ENCODE measurements around the gene GNAO1.

The GNAO1 gene

DNA sequence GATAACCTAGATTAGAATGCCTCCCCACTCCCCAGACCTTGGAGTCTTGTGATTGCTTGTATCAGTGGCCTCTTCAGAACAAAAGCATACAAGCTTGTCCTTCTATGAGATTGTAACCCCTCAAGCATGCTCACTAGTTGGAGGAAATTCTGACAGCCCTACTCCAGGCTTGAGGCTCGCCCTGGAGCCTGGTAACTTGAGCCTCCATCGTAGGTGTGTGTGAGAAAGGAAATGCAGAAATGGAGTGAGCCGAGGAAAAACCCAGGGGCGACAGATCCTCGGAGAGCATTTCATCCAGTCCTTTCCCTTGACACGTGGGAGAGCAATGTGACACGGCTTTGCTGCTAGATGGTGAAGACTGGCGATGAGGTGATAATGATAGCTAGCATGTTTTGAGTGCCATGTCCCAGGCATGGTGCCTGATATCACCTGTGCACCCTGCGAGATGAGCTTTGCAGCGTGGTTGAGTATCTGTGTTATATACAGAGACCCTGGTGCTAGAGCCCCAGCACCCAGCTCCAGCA is 31.2 kb downstream of the GNAO1 start:
- Histone ChIP-seq H3K36me3 (ENCODE audit: control insufficient read depth in 1 of 2, insufficient read depth in 2 of 2, low read length in 2 of 2) (no peaks in the 10 kb centered on the region), H3K27ac (ENCODE audit: low read length) (no peak overlapping the region), H3K27me3 (ENCODE audit: low read depth, low read length) (no peaks in the 10 kb centered on the region), H3K4me1 (ENCODE audit: control insufficient read depth in 1 of 2, insufficient read depth in 2 of 2, low read length in 2 of 2) (no peaks in the 10 kb centered on the region), H3K4me3 (ENCODE audit: low read depth in 1 of 2, low read length in 2 of 2) (no peak overlapping the region), H3K9me3 (ENCODE audit: control insufficient read depth in 1 of 2, low read length in 2 of 2) (no peaks in the 10 kb centered on the region)

DNA sequence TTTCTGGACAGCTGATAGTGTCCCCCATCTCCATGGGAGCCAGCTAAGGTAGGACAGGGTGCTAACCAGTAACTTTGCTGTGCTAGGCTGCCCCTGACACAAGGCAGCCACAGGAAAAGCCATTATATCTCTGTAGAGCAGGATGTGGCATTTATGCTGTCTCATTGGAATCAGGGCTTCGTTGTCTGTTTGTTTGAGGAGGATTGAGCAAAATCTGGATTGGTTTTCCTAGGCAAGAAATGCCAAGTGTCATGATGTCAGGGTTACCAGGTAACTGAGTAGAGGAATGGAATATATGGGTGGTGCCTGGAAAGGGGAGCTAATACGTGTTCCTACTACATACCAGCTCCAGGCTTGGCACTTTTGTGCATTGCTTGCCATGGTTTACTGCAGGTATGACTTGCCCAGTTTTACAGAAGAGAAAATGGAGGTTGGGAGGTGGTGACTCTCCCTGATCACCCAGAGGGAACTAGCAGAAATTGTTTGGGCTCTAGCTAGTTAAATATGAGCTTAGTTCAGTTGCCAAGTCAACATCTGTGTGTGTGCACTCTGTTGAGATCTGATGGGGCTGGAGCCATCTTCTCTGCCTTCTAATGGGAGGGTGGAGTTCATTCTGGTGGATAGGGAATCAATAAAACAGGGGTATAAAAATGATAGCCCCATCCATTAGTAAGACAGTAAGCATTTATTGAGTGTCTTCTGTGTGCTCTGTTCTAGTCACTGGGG is 33.9 kb downstream of the GNAO1 start:
- H3K27me3 ChIP-seq (ENCODE audit: low read depth, low read length), result no peaks in the 10 kb centered on the region
- no peaks in the 10 kb centered on the region for H3K4me1 ChIP-seq (ENCODE audit: control insufficient read depth in 1 of 2, insufficient read depth in 2 of 2, low read length in 2 of 2)

DNA sequence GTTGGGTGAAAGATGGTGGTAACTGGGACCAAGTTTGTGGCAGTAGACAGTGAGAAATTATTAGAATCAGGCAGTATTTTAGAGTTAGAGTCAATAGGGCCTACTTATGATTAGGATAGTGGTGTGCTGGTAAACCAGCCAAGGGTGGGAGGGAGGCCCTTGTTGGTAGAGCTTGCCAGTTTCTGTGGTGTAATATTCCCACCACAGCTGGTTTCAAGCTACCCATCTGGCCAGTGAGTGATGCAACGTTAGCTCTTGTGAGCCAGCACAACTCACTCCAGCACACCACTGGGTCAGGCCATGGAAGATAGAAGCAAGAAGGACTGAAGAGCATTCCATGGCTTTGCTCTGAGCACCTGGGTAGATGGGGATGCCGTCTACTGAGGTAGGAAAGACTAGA is 34.9 kb downstream of the GNAO1 start:
- no peaks in the 10 kb centered on the region for H3K27me3 ChIP-seq (ENCODE audit: low read depth, low read length)
- no peak overlapping the region for H3K4me3 ChIP-seq (ENCODE audit: low read depth in 1 of 2, low read length in 2 of 2)
- no peak overlapping the region for H3K27ac ChIP-seq (ENCODE audit: low read length)
- no peaks in the 10 kb centered on the region for H3K9me3 ChIP-seq (ENCODE audit: control insufficient read depth in 1 of 2, low read length in 2 of 2)
- H3K36me3 ChIP-seq (ENCODE audit: control insufficient read depth in 1 of 2, insufficient read depth in 2 of 2, low read length in 2 of 2), result no peaks in the 10 kb centered on the region
- no peaks in the 10 kb centered on the region for H3K4me1 ChIP-seq (ENCODE audit: control insufficient read depth in 1 of 2, insufficient read depth in 2 of 2, low read length in 2 of 2)

More for the DNA sequence above, 33.9 kb downstream of the GNAO1 start:
- Histone ChIP-seq H3K4me3 (ENCODE audit: low read depth in 1 of 2, low read length in 2 of 2) (no peak overlapping the region), H3K9me3 (ENCODE audit: control insufficient read depth in 1 of 2, low read length in 2 of 2) (no peaks in the 10 kb centered on the region), H3K36me3 (ENCODE audit: control insufficient read depth in 1 of 2, insufficient read depth in 2 of 2, low read length in 2 of 2) (no peaks in the 10 kb centered on the region), H3K27ac (ENCODE audit: low read length) (no peak overlapping the region)

GRCh38 chr16:56226845-56227525 is 35.7 kb downstream of the GNAO1 start:
- no peak overlapping the region for H3K4me3 ChIP-seq (ENCODE audit: low read depth in 1 of 2, low read length in 2 of 2)
- no peaks in the 10 kb centered on the region for H3K9me3 ChIP-seq (ENCODE audit: control insufficient read depth in 1 of 2, low read length in 2 of 2)
- H3K27me3 ChIP-seq (ENCODE audit: low read depth, low read length), result no peaks in the 10 kb centered on the region
- no peaks in the 10 kb centered on the region for H3K4me1 ChIP-seq (ENCODE audit: control insufficient read depth in 1 of 2, insufficient read depth in 2 of 2, low read length in 2 of 2)
- no peak overlapping the region for H3K27ac ChIP-seq (ENCODE audit: low read length)
- H3K36me3 ChIP-seq (ENCODE audit: control insufficient read depth in 1 of 2, insufficient read depth in 2 of 2, low read length in 2 of 2), result no peaks in the 10 kb centered on the region

- H3K27ac ChIP-seq (ENCODE audit: low read length), result no peak overlapping the region
- H3K36me3 ChIP-seq (ENCODE audit: control insufficient read depth in 1 of 2, insufficient read depth in 2 of 2, low read length in 2 of 2), result no peaks in the 10 kb centered on the region
- no peaks in the 10 kb centered on the region for H3K27me3 ChIP-seq (ENCODE audit: low read depth, low read length)
- H3K4me1 ChIP-seq (ENCODE audit: control insufficient read depth in 1 of 2, insufficient read depth in 2 of 2, low read length in 2 of 2), result no peaks in the 10 kb centered on the region
- no peak overlapping the region for H3K4me3 ChIP-seq (ENCODE audit: low read depth in 1 of 2, low read length in 2 of 2)
- no peaks in the 10 kb centered on the region for H3K9me3 ChIP-seq (ENCODE audit: control insufficient read depth in 1 of 2, low read length in 2 of 2)
These were observed 36.6 kb downstream of the GNAO1 start for GRCh38 chr16:56227936-56228335.

GRCh38 chr16:56228476-56228875 is 37.2 kb downstream of the GNAO1 start:
- Histone ChIP-seq H3K27ac (ENCODE audit: low read length) (no peak overlapping the region), H3K4me3 (ENCODE audit: low read depth in 1 of 2, low read length in 2 of 2) (no peak overlapping the region), H3K9me3 (ENCODE audit: control insufficient read depth in 1 of 2, low read length in 2 of 2) (no peaks in the 10 kb centered on the region), H3K36me3 (ENCODE audit: control insufficient read depth in 1 of 2, insufficient read depth in 2 of 2, low read length in 2 of 2) (no peaks in the 10 kb centered on the region), H3K4me1 (ENCODE audit: control insufficient read depth in 1 of 2, insufficient read depth in 2 of 2, low read length in 2 of 2) (no peaks in the 10 kb centered on the region), H3K27me3 (ENCODE audit: low read depth, low read length) (no peaks in the 10 kb centered on the region)

DNA sequence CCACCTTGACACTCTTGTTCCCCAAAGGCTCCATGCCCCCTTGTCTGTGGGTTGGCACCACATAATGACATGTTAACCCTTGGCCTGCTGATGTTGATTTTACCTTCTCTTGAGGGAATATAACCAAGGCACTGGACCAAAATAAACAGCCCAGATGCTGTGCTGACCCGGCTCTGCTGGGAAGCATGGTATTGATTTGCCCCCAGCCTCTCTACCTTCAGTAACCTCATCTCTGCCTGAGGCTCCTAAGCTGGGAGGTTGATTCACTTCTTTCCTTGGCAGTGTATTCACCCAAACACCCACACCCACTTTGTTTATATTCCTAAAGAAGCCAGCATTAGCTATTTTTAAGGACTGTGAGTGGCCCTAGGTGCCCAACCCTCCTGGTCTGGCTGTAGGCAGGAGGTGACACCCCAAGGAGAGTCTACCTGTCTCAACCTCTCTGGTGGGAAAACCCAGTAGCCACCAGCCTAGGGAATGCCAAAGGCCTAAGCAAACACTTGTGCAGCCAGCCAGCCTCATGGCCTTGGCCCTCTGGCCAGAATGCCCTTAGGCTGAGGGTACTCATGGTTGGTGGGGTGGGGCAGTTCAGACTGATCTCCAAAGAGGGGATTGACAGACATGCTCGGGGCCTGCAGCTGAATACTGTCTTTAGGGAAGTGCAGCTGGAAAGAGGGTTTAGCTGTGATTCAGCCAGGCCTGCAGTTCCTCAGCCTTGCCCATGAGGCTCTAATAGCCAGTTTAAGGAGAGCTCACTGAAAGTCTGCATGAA is 42.7 kb downstream of the GNAO1 start:
- H3K4me3 ChIP-seq (ENCODE audit: low read depth in 1 of 2, low read length in 2 of 2), result no peak overlapping the region
- no peaks in the 10 kb centered on the region for H3K27me3 ChIP-seq (ENCODE audit: low read depth, low read length)
- H3K9me3 ChIP-seq (ENCODE audit: control insufficient read depth in 1 of 2, low read length in 2 of 2), result no peaks in the 10 kb centered on the region
- peaks cover 0 to 4% of the 10 kb centered on the region in 2 donors for H3K36me3 ChIP-seq (ENCODE audit: control insufficient read depth in 1 of 2, insufficient read depth in 2 of 2, low read length in 2 of 2)
- peaks cover 0 to 12% of the 10 kb centered on the region in 2 donors for H3K4me1 ChIP-seq (ENCODE audit: control insufficient read depth in 1 of 2, insufficient read depth in 2 of 2, low read length in 2 of 2)
- H3K27ac ChIP-seq (ENCODE audit: low read length), result no peak overlapping the region

- Histone ChIP-seq H3K36me3 (ENCODE audit: control insufficient read depth in 1 of 2, insufficient read depth in 2 of 2, low read length in 2 of 2) (peaks cover 0 to 4% of the 10 kb centered on the region in 2 donors), H3K4me3 (ENCODE audit: low read depth in 1 of 2, low read length in 2 of 2) (no peak overlapping the region), H3K27me3 (ENCODE audit: low read depth, low read length) (no peaks in the 10 kb centered on the region), H3K27ac (ENCODE audit: low read length) (no peak overlapping the region), H3K4me1 (ENCODE audit: control insufficient read depth in 1 of 2, insufficient read depth in 2 of 2, low read length in 2 of 2) (peaks cover 0 to 12% of the 10 kb centered on the region in 2 donors), H3K9me3 (ENCODE audit: control insufficient read depth in 1 of 2, low read length in 2 of 2) (no peaks in the 10 kb centered on the region)
These were observed 43.4 kb downstream of the GNAO1 start for GRCh38 chr16:56234737-56235136.

GRCh38 chr16:56237451-56237930 is 46.2 kb downstream of the GNAO1 start:
- Histone ChIP-seq H3K36me3 (ENCODE audit: control insufficient read depth in 1 of 2, insufficient read depth in 2 of 2, low read length in 2 of 2) (peaks cover 0 to 4% of the 10 kb centered on the region in 2 donors), H3K4me3 (ENCODE audit: low read depth in 1 of 2, low read length in 2 of 2) (no peak overlapping the region), H3K9me3 (ENCODE audit: control insufficient read depth in 1 of 2, low read length in 2 of 2) (no peaks in the 10 kb centered on the region), H3K4me1 (ENCODE audit: control insufficient read depth in 1 of 2, insufficient read depth in 2 of 2, low read length in 2 of 2) (peaks cover 0 to 20% of the 10 kb centered on the region in 2 donors), H3K27me3 (ENCODE audit: low read depth, low read length) (no peaks in the 10 kb centered on the region), H3K27ac (ENCODE audit: low read length) (no peak overlapping the region)

- peaks cover 0 to 4% of the 10 kb centered on the region in 2 donors for H3K36me3 ChIP-seq (ENCODE audit: control insufficient read depth in 1 of 2, insufficient read depth in 2 of 2, low read length in 2 of 2)
- no peak overlapping the region for H3K4me3 ChIP-seq (ENCODE audit: low read depth in 1 of 2, low read length in 2 of 2)
- no peaks in the 10 kb centered on the region for H3K9me3 ChIP-seq (ENCODE audit: control insufficient read depth in 1 of 2, low read length in 2 of 2)
- peaks cover 0 to 20% of the 10 kb centered on the region in 2 donors for H3K4me1 ChIP-seq (ENCODE audit: control insufficient read depth in 1 of 2, insufficient read depth in 2 of 2, low read length in 2 of 2)
- no peaks in the 10 kb centered on the region for H3K27me3 ChIP-seq (ENCODE audit: low read depth, low read length)
- no peak overlapping the region for H3K27ac ChIP-seq (ENCODE audit: low read length)
These were observed 46.9 kb downstream of the GNAO1 start for GRCh38 chr16:56238188-56238587.

- Histone ChIP-seq H3K36me3 (ENCODE audit: control insufficient read depth in 1 of 2, insufficient read depth in 2 of 2, low read length in 2 of 2) (peaks cover 0 to 4% of the 10 kb centered on the region in 2 donors), H3K4me3 (ENCODE audit: low read depth in 1 of 2, low read length in 2 of 2) (no peak overlapping the region), H3K9me3 (ENCODE audit: control insufficient read depth in 1 of 2, low read length in 2 of 2) (no peaks in the 10 kb centered on the region), H3K27ac (ENCODE audit: low read length) (no peak overlapping the region), H3K27me3 (ENCODE audit: low read depth, low read length) (no peaks in the 10 kb centered on the region), H3K4me1 (ENCODE audit: control insufficient read depth in 1 of 2, insufficient read depth in 2 of 2, low read length in 2 of 2) (peaks cover 0 to 21% of the 10 kb centered on the region in 2 donors)
These were observed 50.3 kb downstream of the GNAO1 start for GRCh38 chr16:56241596-56241995.
